Measurements from ENCODE around the gene MMP8. TPM values are rescaled to one million over a fixed set of nuclear protein-coding genes. Genes with fewer than 3 reads are reported as not detected.

The MMP8 gene
- total RNA-seq, result under 1 TPM; 0.35 to 0.41 TPM

- no peak for DNase-seq (ENCODE audit: low spot score)
- H3K9me3 ChIP-seq, result peaks cover 0 to 8% of the 10 kb centered on the region in 2 donors
These were observed at the start of gene MMP8 for GRCh38 chr11:102724904-102725500. Gene MMP8, minus strand, starts transcription at chr11:102724954. Its CDS starts 99 bp downstream, at chr11:102724855.

DNA sequence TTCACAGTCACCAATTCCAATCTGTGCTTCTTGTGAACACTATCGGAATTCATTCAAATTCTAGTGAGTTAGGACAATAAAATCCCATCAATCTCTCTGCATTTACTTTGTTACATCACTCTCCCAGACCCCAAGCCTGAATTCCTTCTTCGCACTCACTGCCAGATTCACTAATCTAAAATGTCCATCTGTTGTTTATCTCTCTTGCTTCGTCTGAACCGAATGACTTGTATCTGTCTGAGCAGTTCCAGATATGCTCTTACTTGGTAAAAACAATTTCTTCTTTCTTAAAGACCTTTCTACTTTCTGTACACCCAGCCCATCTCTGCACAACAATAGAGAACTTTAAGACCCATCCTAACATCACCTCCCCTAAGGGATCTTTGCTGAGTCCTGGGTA lies 48.6 kb upstream of the MMP8 start:
- Histone ChIP-seq H3K27ac (no peak overlapping the region), H3K9me3 (no peaks in the 10 kb centered on the region), H3K36me3 (no peaks in the 10 kb centered on the region), H3K4me1 (no peaks in the 10 kb centered on the region), H3K27me3 (no peaks in the 10 kb centered on the region), H3K4me3 (no peak overlapping the region)
- no peak for DNase-seq (ENCODE audit: low spot score)
- TF ChIP-seq CTCF (IDR thresholded peaks at IDR 0.05), result no peak

More at GRCh38 chr11:102724904-102725500, at the start of gene MMP8:
- H3K4me1 ChIP-seq, result no peaks in the 10 kb centered on the region
- no peaks in the 10 kb centered on the region for H3K36me3 ChIP-seq
- no peak within 1 kb of the TSS for H3K4me3 ChIP-seq
- no peak within 1 kb of the TSS for H3K27ac ChIP-seq
- no peaks in the 10 kb centered on the region for H3K27me3 ChIP-seq
- no peak for TF ChIP-seq CTCF (IDR thresholded peaks at IDR 0.05)

GRCh38 chr11:102771351-102771750 lies 46.6 kb upstream of the MMP8 start:
- Histone ChIP-seq H3K9me3 (no peaks in the 10 kb centered on the region), H3K36me3 (no peaks in the 10 kb centered on the region), H3K4me1 (no peaks in the 10 kb centered on the region), H3K4me3 (no peak overlapping the region), H3K27ac (no peak overlapping the region), H3K27me3 (no peaks in the 10 kb centered on the region)
- DNase-seq (ENCODE audit: low spot score), result no peak
- TF ChIP-seq CTCF (IDR thresholded peaks at IDR 0.05), result no peak

DNA sequence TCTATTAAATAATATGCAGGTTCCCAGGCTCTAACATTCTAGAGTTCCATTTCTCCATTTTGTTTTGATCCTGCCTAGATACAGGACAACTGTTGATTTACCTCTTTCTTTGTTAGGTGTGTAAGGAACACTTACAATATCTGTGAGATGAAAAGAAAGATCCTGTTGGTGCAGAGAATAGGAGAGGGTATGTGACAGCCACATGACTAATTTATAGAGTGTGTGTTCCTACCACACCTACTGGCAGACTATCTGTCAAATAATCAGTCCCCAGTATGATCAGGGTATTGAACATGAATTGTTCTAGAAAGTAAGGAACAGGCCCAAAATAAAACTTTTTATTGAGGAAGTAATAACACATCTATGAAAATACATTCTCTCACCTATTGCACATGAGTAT lies 45.4 kb upstream of the MMP8 start:
- no peaks in the 10 kb centered on the region for H3K27me3 ChIP-seq
- no peaks in the 10 kb centered on the region for H3K9me3 ChIP-seq
- no peaks in the 10 kb centered on the region for H3K4me1 ChIP-seq
- no peak for TF ChIP-seq CTCF (IDR thresholded peaks at IDR 0.05)
- no peak for DNase-seq (ENCODE audit: low spot score)
- H3K4me3 ChIP-seq, result no peak overlapping the region
- H3K36me3 ChIP-seq, result no peaks in the 10 kb centered on the region
- H3K27ac ChIP-seq, result no peak overlapping the region

GRCh38 chr11:102767800-102768199 lies 43.0 kb upstream of the MMP8 start:
- H3K27me3 ChIP-seq, result no peaks in the 10 kb centered on the region
- H3K4me1 ChIP-seq, result no peaks in the 10 kb centered on the region
- H3K9me3 ChIP-seq, result no peaks in the 10 kb centered on the region
- no peak for DNase-seq (ENCODE audit: low spot score)
- no peak overlapping the region for H3K4me3 ChIP-seq
- no peaks in the 10 kb centered on the region for H3K36me3 ChIP-seq
- H3K27ac ChIP-seq, result no peak overlapping the region
- TF ChIP-seq CTCF (IDR thresholded peaks at IDR 0.05), result no peak

GRCh38 chr11:102763440-102763839 lies 38.7 kb upstream of the MMP8 start:
- DNase-seq (ENCODE audit: low spot score), result no peak
- Histone ChIP-seq H3K9me3 (no peaks in the 10 kb centered on the region), H3K27ac (no peak overlapping the region), H3K4me1 (no peaks in the 10 kb centered on the region), H3K4me3 (no peak overlapping the region), H3K36me3 (no peaks in the 10 kb centered on the region), H3K27me3 (no peaks in the 10 kb centered on the region)
- no peak for TF ChIP-seq CTCF (IDR thresholded peaks at IDR 0.05)
